HepG2 (cell line): ENCODE results near the gene SLC13A5.

Source experiments
- ARID2 ChIP-seq: sonication (generic); formaldehyde crosslinking; IDR thresholded peaks from 2 replicates; pipeline ENCODE4 v1.8.1; 2022; ENCODE audit warnings: mild to moderate bottlenecking, missing genetic modification reagents, borderline replicate concordance
- MAFG ChIP-seq: sonication (generic); formaldehyde crosslinking; IDR thresholded peaks from 2 replicates; pipeline ENCODE4 v1.5.1; 2020; ENCODE audit warnings: mild to moderate bottlenecking, missing genetic modification reagents
- ZFP36 ChIP-seq: fragments of 150-350 bp; IDR thresholded peaks from 2 replicates; pipeline ENCODE4 v1.6.1; 2018; ENCODE audit warnings: borderline replicate concordance, low read length, low read depth; ENCODE audit not compliant: partially characterized antibody
- ZNF274 ChIP-seq: sonication (generic); formaldehyde crosslinking; IDR thresholded peaks from 2 replicates; pipeline ENCODE4 v1.5.1; 2020; ENCODE audit warnings: mild to moderate bottlenecking, missing genetic modification reagents
- ZNF329 ChIP-seq: sonication (generic); formaldehyde crosslinking; IDR thresholded peaks from 2 replicates; pipeline ENCODE4 v1.9.0; 2021; ENCODE audit warnings: low read depth, mild to moderate bottlenecking, missing genetic modification reagents

GRCh38 chr17:6654841-6655731 lies 58.1 kb downstream of the SLC13A5 start:
- no peak for TF ChIP-seq ARID2 (CRISPR knock-in tag)
- TF ChIP-seq ZNF329 = no peak
- no peak for TF ChIP-seq ZNF274 (CRISPR knock-in tag)
- no peak for TF ChIP-seq MAFG
- no peak for TF ChIP-seq ZFP36
